T-helper 22 cell (primary cell): ENCODE results near the gene CR1.
"Not testable (repeated sequence)": the region's sequence is repeated elsewhere in the genome, so short reads cannot be mapped to it uniquely, and the experiment has no call there.

Experiments
- DNase-seq: peaks from one replicate; pipeline ENCODE4 v3.0.0-alpha.2; 2020; ENCODE audit warnings: low read depth

Gene CR1

DNA sequence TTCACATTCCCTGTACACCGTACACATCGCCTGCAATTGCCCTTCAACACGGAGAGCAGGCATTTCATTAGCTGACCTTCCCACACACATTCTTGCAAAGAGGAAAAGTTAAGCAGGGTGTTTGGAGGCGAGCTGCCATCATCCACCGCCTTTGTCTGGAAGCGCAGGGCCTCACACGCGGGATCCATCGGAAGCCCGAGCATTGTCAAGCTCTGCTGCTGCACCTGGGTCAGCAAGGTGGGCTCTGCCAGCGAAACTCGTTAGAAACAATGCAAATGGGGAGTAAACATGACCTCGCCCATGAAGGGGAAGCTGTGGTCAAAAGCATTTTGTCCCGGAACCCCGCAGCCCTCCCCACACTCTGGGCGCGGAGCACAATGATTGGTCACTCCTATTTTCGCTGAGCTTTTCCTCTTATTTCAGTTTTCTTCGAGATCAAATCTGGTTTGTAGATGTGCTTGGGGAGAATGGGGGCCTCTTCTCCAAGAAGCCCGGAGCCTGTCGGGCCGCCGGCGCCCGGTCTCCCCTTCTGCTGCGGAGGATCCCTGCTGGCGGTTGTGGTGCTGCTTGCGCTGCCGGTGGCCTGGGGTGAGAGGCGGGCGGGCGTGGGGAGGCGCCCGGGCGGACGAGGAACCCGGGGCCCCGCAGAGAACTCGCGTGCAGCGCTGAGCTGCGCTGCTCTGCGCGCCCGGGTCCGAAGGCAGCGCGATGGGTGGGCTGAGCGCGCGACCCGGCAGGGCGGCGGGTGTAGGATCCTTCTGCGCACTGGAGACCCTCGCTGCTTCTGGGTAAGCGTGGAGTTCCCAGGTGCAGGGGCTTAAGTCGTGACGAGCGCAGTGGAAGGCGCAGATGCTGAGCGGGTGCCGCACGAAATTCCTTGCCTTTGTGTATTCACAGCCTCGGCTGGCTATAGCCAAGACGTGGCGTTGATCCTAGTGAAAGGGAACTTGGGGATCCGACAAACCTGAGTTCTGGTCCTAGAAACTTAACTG, at the start of gene CR1:
Gene CR1 (plus strand): TSS at position 357 of the 992 bp plus-strand sequence. CDS start 111 bp downstream, at position 468.
- no peak for DNase-seq

DNA sequence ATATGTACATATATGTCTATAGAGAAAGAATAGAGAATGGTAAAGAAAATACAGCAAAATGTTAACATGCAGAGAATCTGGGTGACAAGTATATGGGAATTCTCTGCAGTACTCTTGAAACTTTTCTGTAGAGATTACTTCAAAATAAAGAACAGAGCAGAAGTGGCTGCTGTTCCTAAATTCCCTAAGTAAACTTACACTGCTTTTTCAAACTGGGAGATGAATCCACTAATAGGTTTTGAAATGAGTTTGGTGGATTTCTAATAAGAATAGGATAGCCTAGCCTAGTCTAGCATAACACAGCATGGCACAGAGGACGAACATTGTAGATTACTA, 42.3 kb upstream of the CR1 start:
- no peak for DNase-seq

DNA sequence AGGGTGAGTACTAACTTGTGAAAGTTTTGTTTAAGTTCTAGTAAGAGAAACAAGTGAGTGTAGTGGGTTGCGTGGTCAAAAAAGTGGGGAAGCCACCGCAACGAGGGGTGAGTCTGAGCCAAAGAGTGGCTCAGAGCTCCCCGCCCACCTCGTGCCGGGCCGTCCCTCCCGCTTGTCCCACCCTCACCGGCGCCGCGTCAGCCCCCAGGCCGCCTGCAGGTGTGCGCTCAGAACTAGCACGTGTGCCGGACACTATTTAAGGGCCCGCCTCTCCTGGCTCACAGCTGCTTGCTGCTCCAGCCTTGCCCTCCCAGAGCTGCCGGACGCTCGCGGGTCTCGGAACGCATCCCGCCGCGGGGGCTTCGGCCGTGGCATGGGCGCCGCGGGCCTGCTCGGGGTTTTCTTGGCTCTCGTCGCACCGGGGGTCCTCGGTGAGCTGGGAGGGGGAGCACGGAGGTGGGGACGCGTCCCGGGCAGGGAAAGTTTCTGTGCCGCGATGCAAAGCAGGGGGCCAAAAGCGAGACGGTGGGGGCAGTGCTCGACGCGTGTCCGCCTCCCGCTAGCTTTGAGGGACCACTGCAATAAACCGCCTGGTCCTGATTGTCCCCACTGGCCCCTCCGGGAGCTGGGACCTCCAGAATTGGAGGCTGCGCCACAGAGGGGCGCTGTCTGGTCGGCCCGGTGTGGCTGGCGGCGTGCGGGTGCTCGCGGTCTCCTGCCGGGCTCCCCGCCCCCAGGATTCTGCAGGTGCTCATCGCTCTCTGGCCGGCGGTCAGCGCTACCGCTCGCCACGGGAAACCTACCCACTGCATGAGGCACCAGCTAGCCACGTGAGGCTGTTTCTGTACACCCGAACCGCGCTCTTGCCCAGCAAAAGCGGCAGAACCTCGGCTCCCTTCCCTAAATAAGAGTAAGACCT, 41.7 kb upstream of the CR1 start, which contains the start of gene CR2:
Gene CR2 (plus strand): TSS at position 283 of the 919 bp plus-strand sequence. CDS start 91 bp downstream, at position 374.
- DNase-seq = peak; percentile 5

DNA sequence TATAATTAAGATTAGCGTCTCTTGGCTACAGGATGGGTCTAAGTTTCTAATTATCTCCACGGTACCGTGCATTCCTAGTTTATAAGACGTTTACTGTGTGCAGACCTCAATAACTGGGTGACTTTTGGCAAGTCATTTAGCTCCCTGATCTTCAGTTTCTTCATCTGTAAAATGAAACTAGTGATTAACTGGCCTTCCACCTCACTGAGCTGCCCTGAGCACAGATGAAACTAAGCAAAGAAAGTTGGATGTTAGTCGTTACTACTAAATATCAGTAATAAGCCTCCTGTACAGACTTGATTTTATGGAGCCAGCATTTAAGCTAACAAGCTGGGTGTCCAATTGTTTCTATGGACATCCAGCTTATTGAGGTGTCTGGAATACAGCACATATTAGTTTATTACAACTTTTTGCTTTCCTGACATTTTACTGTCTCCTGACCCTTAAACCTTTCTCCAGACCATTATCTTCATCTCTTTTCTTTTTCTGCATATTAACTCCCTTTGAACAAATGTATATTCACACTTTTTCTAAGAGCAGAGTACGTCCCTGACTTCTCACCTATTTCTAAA, 40.7 kb upstream of the CR1 start:
- no peak for DNase-seq

DNA sequence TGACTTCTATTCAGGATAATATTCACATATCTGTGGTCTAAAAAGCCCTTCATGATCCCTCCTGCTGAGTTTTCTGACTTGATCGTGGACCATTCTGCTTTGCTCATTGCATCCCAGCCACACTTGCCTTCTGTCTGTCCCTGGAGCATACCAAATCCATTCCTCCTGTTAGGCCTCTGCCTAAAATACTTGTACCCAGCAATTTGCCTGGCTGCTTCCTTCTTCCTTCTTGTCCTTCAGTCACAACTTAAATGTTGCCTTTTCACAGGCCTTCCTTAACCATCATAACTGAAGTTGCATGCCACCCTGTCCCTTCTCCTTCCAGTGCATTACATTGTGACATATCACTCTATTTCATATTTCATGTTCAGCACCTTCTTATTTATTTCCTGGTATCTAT, 37.5 kb upstream of the CR1 start:
- DNase-seq = no peak

DNA sequence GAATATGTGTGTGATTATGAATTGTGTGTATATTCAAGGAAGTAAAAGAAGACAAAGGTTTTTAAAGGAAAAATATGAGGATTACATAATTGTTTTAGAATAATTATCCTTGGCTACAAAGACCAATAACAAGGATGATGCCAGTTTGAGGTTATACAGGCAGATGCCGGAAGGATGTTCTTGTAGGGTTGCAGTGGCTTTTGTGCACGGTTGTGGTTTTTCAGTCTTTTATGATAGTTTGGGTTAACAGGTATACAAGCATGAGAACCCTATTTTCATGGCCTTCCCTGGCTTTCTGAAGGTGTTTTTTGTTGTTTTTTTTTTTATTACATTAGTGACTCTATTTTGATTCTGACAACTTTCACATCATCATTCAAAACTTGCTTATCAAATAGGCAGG, 36.9 kb upstream of the CR1 start:
- DNase-seq = no peak

DNA sequence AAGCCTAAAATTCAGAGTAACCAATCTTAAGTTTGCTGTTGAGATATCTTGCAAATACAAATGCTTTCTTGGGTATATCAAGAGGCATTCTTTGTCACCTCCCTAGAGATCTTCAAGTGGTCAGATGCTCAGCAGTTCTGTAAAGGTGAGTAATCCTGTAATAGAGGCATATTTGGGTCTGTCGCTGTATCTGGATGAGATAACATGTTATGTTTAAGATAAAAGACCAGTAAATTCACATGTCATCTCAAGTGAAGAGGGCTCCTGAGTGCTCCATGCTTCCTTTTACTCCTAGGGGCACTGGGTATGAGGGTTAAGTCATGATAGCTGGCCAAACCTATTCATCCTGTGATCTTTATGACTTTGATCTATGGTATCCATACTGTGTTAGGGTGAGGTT, 34.3 kb upstream of the CR1 start:
- no peak for DNase-seq

DNA sequence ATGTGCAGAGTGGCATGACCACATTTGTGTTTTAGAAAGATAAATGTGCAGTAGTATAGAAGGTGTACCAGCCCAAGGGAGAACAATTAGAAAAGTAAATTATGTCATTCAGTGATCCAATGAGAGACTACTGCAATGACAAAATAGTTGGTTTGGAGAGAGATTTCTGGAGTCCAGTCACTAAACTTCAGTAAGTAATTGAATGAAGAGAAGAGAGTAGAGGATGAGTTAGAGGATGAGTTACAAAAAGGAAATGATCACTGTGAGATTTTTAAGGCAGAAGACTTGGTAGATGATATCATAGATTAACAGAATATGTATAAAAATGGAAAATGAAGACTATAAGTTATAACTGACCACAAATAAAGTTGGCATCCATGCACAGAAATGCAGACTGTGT, 33.4 kb upstream of the CR1 start:
- DNase-seq = no peak

DNA sequence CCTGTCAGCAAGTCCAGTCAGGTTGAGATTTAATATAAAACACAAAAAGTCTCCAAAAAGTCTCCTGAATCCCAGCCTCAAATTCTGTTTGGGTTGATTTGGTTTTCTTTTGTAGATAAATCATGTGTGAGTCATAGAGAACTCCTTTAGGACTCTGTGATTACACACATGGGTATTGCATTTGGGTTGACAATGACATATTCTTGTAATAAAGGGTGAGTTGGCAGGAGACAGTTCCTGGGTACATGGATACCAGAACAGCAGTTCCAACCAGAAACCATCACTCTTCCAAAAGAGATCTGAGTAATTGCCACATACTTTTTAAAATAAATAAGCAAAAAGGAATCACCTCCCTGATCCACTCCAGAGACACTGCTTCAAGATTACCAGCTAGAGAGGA, 32.9 kb upstream of the CR1 start:
- DNase-seq = no peak

DNA sequence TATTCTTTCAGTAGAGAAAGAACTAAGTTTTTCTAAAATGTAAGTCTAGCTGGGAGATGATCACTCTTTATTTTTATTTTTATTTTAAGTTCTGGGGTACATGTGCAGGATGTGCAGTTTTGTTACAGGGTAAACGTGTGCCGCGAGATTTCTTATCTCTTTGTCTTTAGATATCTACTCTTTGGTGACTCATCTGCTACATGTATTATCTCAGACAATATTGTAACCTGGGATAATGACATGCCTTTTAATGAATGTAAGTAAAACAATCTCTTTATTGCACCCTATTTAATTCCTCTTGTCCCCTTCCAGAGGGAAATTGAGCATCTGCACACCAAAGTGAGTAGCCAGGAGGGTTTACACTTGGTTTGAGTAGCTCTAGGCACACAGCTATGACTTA, 32.4 kb upstream of the CR1 start:
- DNase-seq = no peak

DNA sequence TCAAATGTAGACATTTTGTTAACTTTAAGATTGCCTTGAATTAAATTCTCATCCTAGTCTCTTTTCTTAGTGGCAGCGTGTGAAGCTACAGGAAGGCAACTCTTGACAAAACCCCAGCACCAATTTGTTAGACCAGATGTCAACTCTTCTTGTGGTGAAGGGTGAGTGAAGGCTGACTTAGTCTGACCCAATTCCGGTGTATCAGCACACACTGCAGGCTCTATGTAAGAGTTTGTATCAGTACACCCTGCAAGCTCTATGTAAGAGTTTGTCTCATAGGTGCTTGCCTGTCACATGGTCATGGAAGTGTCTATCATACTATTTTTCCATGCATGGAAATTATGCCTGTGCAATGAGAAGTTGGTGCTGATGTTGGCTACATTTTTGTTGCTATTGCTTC, 25.0 kb upstream of the CR1 start:
- DNase-seq = no peak

DNA sequence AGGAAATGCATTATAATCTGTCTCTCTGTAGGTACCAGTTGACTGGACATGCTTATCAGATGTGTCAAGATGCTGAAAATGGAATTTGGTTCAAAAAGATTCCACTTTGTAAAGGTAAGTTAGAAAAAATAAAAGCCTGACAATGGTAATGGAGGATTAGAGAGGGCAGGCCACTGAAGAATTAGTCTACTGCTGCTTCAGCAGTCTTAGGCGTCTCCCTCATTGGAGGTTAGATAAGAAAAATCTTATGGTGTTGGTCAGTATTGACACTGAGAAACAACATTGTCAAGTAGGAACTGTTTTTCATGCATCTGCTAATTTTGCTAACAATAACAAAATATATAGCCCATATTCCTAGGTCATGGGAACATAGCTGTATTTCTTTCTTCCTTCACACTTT, 21.7 kb upstream of the CR1 start:
- DNase-seq = no peak

DNA sequence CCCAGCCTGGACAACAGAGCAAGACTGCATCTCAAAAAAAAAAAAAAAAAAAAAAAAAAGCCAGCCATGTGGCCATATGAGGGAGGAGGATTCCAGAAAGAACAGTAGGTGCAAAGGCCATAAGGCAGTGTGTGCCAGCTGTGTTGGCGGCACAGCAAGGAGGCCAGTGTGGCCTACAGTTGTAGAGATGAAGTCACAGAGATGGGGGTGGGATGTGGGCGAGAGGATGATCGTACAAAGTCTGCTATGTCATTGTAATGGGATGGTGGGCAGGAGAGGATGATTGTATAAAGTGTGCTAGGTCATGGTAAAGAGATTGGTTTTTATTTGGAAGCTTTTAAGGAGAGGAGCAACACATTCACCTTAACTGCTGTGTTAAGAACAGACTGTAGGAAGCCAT, 9.8 kb upstream of the CR1 start:
- no peak for DNase-seq

DNA sequence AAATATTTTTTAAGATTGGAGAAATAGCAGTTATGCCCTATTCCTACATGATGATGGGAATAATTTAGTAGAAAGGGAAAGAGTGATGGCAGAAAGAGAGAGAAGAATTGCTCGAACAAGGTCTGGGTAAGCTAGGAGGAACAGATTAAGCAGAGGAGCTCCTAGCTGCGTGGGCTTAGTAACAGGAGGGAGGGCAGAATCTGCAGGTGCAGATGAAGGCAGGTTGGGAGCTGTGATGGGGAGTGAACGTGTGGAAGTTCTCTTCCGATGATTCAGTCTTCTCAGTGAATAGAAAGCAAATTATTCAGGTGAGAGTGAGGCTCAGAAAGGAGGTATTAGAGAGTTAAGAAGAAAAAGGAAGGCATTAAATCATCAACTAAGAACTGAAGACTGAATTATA, 8.3 kb upstream of the CR1 start:
- no peak for DNase-seq

DNA sequence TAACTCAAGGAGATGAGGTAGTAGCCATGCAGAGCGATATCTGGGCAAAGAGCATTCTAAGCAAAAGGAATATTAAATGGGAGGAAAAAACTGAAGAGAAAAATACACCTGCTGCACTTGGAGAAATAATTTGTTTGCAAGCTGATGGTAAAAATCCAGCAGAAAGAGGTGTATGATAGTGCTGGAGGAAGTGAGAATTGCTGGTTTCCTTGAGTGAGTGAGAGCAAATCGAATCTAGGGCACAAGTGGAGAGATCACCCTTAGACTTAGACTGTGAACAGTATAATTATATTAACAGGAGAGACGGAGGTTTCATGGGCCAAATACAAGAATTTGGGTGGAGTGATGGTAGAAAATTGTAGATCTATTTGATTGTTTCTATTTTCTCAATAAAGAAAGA, 2.7 kb upstream of the CR1 start:
- DNase-seq = no peak

DNA sequence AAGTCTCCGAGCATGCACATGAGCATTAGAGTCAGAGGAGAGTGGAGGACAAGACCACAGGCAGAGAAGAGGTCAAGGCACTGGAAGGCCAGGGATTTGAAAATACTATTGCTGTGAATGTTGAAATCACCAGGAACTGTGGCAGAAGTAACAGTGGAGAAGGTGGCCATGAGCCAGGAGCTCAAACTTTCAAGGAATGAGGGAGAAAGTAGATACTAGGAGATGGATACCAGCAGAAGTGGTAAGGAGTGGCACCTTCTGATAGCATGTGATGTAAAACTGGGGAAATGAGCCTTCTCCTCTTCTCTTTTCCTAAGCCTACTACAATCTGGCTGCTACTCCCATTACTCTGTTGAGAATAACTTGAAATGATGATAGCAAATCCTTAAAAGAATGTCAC, 1.8 kb upstream of the CR1 start:
- DNase-seq = no peak

DNA sequence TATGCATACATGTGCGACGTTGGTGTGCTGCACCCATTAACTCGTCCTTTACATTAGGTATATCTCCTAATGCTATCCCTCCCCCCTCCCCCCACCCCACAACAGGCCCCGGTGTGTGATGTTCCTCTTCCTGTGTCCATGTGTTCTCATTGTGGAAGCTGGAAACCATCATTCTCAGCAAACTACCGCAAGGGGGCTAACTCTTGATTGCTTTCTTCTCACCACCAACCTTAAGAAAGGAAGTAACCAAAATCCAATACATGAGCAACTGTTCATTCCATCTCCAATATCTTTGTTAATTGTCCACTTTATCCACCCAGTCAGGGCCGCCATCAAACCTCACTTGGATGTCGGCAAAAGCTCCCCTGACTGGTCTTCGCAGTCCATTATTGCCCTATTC, 676 bp upstream of the CR1 start:
- DNase-seq = not testable (repeated sequence)

DNA sequence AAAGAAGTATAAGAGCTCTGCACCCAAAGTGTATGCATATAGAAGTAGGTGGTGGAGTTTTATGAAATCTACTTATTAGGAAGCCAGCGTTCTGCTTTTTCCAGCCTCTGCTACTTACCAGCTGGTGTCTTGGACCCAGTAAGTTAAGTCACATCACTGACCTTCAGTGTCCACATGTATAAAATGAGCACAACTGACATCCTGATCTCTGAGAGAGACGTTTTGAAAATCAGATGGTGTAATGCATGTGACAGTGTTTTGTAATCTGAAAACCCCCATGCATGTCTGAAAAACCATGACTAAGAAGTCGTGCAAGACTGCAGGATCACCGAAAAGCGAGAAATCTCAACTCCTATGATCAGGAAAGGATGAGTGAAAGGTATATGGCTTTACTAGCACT, 2.0 kb downstream of the CR1 start:
- DNase-seq = no peak

DNA sequence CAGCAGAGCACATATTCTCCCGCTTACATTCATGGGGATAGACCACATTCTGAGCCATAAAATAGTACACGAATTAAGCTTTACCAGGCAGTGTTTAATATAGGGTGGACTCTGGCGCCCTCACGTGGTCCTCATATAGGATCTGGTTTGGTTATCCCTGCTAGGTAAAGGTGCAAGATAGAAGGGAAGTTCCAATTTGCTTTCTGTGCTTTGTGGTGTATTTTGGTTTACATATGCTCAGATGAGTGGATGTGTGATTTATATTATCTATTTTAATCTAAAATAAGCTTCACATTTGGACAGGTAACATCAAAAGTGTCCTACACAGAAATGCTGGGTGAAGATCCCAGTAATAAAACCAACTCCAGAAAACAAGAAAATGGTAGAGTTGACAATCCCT, 3.6 kb downstream of the CR1 start:
- DNase-seq = peak; percentile 27

DNA sequence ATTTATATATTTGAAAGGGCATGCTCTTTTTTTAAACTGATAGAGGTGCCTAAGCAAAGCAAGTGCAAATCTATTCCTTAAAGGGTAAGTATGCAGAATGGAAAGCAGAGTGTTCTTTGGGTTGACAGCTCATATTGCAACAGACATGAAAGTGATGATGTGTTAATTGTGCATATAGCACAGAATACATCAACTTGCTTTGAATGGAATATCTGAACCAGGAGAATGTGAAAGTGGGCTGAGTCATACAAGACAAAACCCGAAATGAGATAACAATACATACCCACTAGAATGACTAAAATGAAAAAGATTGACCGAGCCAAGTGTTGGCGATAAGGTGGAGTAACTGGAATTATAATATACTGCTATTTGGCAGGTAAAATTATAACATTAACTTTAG, 4.3 kb downstream of the CR1 start:
- no peak for DNase-seq

DNA sequence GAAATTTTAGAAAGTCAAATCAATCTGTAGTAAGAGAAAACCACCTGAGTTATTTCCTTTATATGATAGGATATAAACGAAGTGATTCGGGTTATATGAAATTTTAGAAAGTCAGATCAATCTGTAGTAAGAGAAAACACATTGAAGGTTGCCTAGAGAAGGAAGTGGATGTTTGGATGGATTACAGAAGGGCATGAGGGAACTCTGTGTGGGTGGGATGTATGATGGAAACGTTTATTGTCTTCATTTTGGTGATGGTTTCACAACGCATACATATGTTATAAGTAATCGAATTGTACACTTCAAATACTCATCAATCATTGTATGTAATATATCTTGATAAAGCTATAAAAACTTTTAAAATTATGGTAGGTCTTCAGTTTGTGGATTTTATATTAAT, 5.1 kb downstream of the CR1 start:
- no peak for DNase-seq

DNA sequence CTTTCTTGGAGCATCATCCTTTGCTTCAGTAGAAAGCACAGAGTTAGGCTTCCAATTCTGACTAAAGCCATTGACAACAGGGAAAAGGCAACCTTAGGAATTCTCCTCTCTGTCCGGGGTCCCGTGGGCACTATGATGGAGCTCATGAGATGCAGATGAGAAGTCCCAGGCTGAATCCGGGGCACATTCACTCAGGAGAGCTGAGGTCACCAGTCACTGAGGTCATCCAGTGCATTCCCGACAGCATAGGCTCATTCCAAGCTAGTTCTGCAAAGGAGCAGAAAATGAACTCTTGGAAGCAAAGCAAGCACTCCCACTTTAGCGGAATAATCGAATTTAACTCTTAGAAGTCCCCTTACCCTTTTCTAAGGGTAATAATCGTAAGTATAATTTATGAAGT, 6.8 kb downstream of the CR1 start:
- DNase-seq = no peak

DNA sequence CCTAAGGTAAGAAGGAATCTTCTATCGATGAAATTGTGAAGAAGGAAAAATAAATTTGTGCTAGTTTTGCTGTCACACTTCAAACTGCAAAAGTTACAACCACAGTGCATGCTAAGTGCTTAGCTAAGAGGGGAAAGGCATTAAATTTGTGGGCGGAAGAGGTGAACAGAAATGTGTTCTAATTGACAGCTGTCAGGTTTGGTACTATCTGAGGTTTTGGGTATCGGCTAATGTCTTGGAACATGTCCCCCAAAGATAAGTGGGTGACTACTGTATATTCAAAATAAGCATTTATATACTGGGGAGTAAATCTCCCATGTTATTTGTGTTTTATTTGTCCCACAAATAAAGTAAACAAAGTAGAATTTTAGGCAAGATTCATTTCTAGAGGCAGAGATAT, 8.0 kb downstream of the CR1 start:
- no peak for DNase-seq
